Muscle layer of duodenum (tissue), 2 donors: ENCODE measurements around the gene AHRR.

Source experiments
- H3K27ac ChIP-seq: one replicate; pipeline ENCODE4 v1.7.0; 2013; ENCODE audit warnings: mild to moderate bottlenecking, low read length
- H3K27me3 ChIP-seq: one replicate; pipeline ENCODE4 v1.7.0; 2013; ENCODE audit warnings: low read depth, mild to moderate bottlenecking, control low read depth, low read length
- H3K36me3 ChIP-seq, 2 donors: one replicate each; pipeline ENCODE4 v1.7.0; 2013; ENCODE audit warnings: low read length in 2 of 2, control low read depth in 1 of 2, mild to moderate bottlenecking in 1 of 2; ENCODE audit not compliant: insufficient read depth in 2 of 2, control insufficient read depth in 1 of 2
- H3K4me1 ChIP-seq, 2 donors: one replicate each; pipeline ENCODE4 v1.7.0; 2013; ENCODE audit warnings: low read length in 2 of 2, mild to moderate bottlenecking in 2 of 2, control low read depth in 1 of 2, moderate library complexity in 1 of 2; ENCODE audit not compliant: insufficient read depth in 2 of 2, control insufficient read depth in 1 of 2
- H3K4me3 ChIP-seq, 2 donors: one replicate each; pipeline ENCODE4 v1.7.0; 2013; ENCODE audit warnings: low read length in 2 of 2, low read depth in 1 of 2, mild to moderate bottlenecking in 1 of 2
- H3K9me3 ChIP-seq, 2 donors: one replicate each; pipeline ENCODE4 v1.7.0; 2013; ENCODE audit warnings: low read length in 2 of 2, control low read depth in 1 of 2, mild to moderate bottlenecking in 1 of 2; ENCODE audit not compliant: control insufficient read depth in 1 of 2
- donor health status: healthy.

AHRR gene

DNA sequence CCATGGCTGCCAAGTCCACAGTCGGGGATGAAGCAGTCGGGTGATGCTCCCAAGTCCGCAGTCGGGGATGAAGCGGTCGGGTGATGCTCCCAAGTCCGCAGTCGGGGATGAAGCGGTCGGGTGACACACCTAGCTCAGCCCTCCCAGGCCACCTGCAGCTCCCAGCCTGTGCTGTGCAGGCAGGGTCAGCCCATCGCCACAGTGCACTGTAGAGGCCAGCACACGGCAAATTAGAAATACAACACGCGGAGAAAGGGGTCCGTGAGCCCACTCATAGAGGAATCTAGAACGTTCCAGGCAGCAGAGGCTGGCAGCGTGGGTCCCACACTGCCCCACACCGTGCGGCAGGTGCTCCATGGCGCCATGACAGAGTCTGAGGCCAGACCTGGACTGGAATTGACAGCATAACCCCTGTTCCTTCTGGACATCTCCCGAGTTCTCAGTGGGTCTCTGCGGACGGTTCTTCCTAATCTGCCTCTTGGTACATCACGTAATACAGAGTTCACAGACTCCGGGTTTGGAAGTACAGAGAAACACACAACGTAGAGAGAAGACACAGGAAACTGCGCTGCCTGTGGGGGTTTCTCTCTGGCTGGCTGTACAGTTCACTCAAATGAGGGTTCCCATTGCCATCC lies 113.8 kb downstream of the AHRR start:
- Histone ChIP-seq H3K27ac (no peak overlapping the region), H3K27me3 (no peaks in the 10 kb centered on the region), H3K4me1 (no peaks in the 10 kb centered on the region), H3K36me3 (no peaks in the 10 kb centered on the region), H3K9me3 (no peaks in the 10 kb centered on the region), H3K4me3 (no peak overlapping the region)

DNA sequence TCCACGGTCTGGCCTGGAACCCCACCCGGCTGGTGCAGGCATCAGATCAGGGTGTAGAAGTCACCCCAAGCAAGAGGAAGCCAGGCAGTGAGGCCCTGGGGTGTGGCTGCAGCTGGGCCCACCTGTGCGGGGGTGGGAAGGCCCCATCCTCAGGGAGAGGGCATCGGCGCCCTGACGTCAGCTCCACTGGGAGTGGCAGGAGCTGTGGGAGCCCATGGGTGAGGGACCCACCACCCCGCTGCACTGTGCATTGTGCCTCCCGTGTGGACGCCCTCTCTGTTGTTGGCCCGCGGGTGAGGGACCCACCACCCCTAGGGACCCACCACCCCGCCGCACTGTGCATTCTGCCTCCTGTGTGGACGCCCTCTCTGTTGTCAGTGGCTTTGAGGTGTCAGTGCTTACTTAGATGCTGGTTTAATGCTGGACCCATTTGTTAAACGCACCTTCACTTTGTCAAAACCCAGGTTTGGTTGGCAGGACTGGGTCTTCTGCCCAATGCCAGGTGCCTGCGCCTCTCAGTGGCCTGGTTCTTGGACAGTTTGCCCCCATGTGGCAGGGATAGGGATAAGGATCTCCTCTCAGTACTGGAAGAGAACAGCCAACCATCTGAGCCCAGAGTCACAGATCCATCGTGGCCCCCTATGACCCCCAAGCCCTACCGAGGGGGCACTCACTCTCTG lies 114.6 kb downstream of the AHRR start:
- no peaks in the 10 kb centered on the region for H3K27me3 ChIP-seq
- no peak overlapping the region for H3K27ac ChIP-seq
- H3K36me3 ChIP-seq = no peaks in the 10 kb centered on the region
- no peak overlapping the region for H3K4me3 ChIP-seq
- H3K4me1 ChIP-seq = no peaks in the 10 kb centered on the region
- H3K9me3 ChIP-seq = no peaks in the 10 kb centered on the region

DNA sequence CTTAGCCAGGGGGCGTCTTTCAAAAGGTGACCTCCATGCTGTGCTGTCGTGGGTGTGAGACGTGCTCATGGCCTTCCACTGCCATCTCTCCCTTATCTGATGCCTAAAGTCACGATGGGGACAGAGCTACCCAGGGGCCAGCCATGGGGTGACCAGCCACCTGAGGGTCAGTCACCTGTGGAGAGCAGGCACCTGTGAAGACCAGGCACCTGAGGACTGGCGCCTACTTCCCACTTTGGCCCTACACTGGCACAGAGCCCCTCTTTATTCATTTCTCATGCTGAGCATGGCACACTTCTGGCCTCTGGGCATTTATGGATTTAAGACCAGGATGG lies 115.1 kb downstream of the AHRR start:
- H3K9me3 ChIP-seq = no peaks in the 10 kb centered on the region
- H3K4me3 ChIP-seq = no peak overlapping the region
- H3K36me3 ChIP-seq = no peaks in the 10 kb centered on the region
- no peak overlapping the region for H3K27ac ChIP-seq
- H3K27me3 ChIP-seq = no peaks in the 10 kb centered on the region
- H3K4me1 ChIP-seq = no peaks in the 10 kb centered on the region

DNA sequence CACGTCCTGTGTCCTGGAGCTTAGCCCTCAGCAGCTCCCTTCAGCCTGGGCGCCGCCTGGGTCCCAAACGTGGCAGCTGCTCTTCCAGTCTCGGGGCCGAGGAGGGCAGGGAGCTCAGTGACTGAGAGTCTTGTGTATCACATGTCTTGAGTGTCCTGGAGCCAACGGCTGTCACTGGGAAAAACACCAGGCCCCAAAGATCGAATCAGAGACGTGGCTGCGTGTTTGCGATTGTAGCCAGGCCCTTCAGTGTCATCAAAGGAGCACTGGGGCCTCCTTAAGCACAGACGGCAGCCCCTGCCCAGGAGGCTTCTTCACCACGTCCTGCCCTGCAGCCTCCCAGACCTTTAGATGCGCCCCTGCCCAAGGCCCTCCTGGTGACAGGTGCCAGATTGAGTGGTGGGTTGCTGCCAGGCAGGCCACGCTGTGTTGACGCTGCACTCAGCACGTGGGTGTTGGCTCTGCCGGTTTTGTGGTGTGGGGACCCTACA lies 115.8 kb downstream of the AHRR start:
- H3K9me3 ChIP-seq = no peaks in the 10 kb centered on the region
- H3K27ac ChIP-seq = no peak overlapping the region
- no peaks in the 10 kb centered on the region for H3K27me3 ChIP-seq
- H3K36me3 ChIP-seq = no peaks in the 10 kb centered on the region
- peaks cover 4 to 5% of the 10 kb centered on the region in 2 donors for H3K4me1 ChIP-seq
- H3K4me3 ChIP-seq = no peak overlapping the region

DNA sequence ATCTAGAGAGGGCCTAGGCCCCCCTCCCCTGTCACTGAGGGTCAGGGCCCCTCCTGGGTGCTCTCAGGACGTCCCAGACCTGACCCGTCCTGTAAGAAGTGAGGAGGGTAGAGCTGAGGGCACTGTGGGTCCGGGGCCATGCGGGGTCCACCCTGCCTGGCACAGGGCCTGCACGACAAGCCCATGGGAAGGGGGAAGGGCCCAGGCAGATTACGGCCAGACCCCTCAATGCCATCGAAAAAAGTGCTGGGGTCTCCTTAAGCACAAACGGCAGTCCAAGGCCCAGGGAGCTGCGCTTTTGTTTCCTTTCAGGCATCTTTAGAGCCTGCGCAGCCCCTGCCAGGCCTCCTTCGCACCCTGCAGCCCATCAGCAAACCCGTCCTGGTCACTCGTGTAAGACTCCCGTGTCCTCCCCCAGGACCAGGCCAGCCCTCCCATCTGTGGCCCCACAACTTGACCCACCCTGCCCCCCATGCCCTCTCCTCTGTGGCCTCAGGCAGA lies 117.0 kb downstream of the AHRR start:
- Histone ChIP-seq H3K36me3 (no peaks in the 10 kb centered on the region), H3K9me3 (no peaks in the 10 kb centered on the region), H3K4me3 (no peak overlapping the region), H3K4me1 (peaks cover 5 to 9% of the 10 kb centered on the region in 2 donors), H3K27ac (no peak overlapping the region), H3K27me3 (no peaks in the 10 kb centered on the region)

DNA sequence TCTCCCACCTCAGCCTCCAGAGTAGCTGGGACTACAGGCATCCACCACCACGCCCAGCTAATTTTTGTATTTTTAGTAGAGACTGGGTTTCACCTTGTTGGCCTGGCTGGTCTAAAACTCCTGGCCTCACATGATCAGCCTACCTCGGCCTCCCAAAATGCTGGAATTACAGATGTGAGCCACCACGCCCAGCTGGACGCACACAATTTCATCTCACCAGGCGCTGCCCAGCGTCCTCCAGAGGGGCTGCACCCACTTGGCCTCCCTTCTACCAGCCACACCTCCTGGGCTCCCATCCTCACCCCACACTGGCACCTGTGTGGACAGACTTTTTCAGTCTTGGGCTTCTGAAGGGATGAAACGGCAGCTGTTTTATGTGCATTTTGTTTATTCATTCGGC lies 117.7 kb downstream of the AHRR start:
- Histone ChIP-seq H3K4me1 (peaks cover 5 to 15% of the 10 kb centered on the region in 2 donors), H3K9me3 (no peaks in the 10 kb centered on the region), H3K27ac (no peak overlapping the region), H3K36me3 (no peaks in the 10 kb centered on the region), H3K27me3 (no peaks in the 10 kb centered on the region), H3K4me3 (no peak overlapping the region)

DNA sequence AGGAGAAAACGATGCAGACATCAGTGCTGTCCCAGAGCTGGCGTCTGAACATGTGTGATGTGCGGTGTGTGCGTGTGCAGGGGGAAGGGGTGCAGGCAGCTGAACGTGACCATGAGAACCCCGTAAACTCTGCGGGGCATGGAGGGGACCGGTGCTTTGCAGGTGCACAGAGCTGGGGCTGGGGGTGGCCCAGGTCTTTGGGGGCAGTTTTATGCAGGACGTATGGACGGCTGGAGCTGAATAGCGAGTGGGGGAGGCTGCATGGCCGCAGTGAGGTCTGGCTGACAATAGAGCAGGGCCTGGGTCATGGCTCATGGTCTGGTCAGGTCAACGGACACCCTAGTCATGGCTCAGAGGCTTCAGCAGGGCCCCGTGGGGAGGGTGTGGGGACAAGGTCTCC lies 118.1 kb downstream of the AHRR start:
- peaks cover 5 to 20% of the 10 kb centered on the region in 2 donors for H3K4me1 ChIP-seq
- H3K36me3 ChIP-seq = no peaks in the 10 kb centered on the region
- H3K27me3 ChIP-seq = no peaks in the 10 kb centered on the region
- no peaks in the 10 kb centered on the region for H3K9me3 ChIP-seq
- no peak overlapping the region for H3K27ac ChIP-seq
- H3K4me3 ChIP-seq = no peak overlapping the region

DNA sequence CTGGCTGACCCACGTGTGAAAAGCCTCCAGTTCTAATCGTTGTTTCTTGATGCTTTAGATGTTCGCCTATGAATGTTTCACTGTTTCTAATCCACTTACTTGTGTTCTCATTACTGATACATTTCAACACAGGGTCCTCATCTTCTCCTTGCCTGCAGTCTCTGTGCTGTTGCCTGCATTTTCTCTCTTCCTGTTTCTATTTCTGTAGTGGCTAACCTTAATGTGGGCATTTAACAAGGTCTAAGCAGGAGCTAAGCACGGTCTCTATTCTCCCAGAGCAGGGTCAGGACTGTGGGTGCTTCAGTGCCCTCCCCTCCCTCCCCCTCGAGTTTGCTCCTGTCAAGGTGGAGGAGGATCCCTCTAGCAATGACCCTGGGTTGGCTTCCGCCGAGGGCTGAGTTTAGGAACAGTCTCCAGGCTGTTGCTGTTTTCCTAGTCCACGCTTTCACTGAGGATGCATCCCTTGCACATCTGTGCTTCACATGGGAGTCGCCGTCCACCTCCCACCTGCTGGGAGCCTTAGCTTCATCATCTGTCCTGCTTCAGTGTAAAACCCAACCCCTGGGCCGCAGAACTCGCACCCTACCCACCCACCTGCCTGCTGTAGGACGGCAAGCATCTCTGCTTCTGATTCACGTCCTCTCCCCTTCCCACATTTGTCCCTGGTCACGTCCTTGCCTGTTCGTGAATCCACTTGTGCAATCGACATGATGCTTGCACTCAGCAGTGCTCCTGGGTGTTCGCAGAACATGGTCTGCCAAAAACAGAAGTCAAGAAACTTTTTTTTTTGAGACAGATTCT lies 119.1 kb downstream of the AHRR start:
- Histone ChIP-seq H3K27ac (no peak overlapping the region), H3K4me1 (peaks cover 5 to 24% of the 10 kb centered on the region in 2 donors), H3K27me3 (no peaks in the 10 kb centered on the region), H3K9me3 (no peaks in the 10 kb centered on the region), H3K4me3 (no peak overlapping the region), H3K36me3 (no peaks in the 10 kb centered on the region)

DNA sequence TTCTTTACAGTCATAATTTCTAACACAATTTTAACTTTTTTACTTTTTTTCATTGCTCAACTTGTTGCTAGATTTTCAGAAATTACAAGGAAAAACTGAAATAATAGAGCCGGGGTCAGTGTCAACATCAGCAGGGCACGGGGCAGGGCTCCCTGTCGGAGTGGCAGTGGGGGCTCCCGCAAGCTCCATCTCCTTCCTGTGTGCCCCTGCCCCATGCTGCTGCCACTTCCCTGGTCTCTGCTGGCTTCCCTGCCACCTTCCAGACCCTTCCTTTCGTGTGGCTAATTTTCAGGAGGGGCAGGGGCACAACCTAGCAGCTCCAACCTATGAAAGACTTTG lies 120.5 kb downstream of the AHRR start:
- peaks cover 1 to 5% of the 10 kb centered on the region in 2 donors for H3K36me3 ChIP-seq
- H3K4me3 ChIP-seq = peak overlapping the region; percentile 83 to 100
- H3K4me1 ChIP-seq = peaks cover 5 to 24% of the 10 kb centered on the region in 2 donors
- no peaks in the 10 kb centered on the region for H3K9me3 ChIP-seq
- H3K27ac ChIP-seq = no peak overlapping the region
- no peaks in the 10 kb centered on the region for H3K27me3 ChIP-seq

DNA sequence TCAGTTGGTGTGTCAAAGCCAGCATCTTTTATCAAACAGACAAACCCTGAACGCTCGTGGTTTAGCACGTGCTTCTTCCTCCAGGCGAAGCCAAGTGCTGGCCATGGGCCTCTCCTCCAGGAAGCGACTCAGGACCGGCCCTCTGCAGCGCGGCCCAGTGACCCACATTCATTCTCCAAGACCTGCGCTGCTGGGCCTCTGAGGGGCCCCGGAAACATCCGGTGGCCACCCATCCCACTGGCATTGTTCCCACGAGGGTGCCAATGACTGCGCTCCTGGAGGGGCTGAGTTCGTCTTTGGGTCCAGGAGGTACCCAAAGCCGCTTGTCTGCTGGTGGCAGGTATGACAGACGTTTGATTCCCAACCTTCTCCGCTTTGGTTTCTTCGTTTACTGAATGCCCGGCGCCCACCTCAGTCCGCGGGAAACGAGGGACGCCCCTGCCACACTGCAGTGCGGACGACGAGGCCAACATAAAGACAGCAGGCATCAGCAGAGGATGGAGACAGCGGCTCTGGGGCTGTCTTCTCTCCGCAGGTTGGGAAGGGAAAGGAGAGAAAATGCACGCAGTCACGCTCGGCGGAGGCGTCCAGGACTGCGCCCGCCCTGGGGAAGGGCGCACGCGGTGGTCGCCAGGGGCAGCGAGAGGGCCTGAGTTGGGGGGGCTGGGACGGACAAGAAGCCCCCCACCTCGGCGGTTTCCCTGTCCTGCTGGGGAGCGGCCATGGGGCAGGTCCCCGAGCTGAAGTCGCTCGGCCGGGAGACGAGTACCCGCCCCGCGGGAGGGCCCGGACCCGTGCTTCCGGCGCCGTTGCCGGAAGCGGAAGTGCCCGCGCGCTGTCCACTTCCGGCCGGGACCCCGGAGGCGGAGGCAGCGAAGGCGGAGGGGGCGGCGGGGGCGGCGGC lies 121.1 kb downstream of the AHRR start, which contains the start of gene EXOC3:
EXOC3 (plus strand) TSS at position 842 of the 904 bp plus-strand sequence. CDS start 3,030 bp downstream, outside the sequence.
- Histone ChIP-seq H3K27ac (peak within 1 kb of the TSS; percentile 67), H3K36me3 (peaks cover 7 to 12% of the 10 kb centered on the region in 2 donors), H3K27me3 (no peaks in the 10 kb centered on the region), H3K4me3 (peak within 1 kb of the TSS; percentile 95 to 100), H3K9me3 (no peaks in the 10 kb centered on the region), H3K4me1 (peaks cover 5 to 24% of the 10 kb centered on the region in 2 donors)
